Ishikawa (cell line): ENCODE results near the gene ALPG.

ENCODE experiments used
- EP300 ChIP-seq: IDR thresholded peaks from 2 replicates; pipeline ENCODE4 v1.6.1; 2012; ENCODE audit warnings: borderline replicate concordance
- TAF1 ChIP-seq: IDR thresholded peaks from 2 replicates; pipeline ENCODE4 v1.6.1; 2012; ENCODE audit warnings: low read depth, mild to moderate bottlenecking
- TF ChIP-seq, protein P1 (sequence below): IDR thresholded peaks from 2 replicates; pipeline ENCODE4 v1.6.1; 2012

DNA sequence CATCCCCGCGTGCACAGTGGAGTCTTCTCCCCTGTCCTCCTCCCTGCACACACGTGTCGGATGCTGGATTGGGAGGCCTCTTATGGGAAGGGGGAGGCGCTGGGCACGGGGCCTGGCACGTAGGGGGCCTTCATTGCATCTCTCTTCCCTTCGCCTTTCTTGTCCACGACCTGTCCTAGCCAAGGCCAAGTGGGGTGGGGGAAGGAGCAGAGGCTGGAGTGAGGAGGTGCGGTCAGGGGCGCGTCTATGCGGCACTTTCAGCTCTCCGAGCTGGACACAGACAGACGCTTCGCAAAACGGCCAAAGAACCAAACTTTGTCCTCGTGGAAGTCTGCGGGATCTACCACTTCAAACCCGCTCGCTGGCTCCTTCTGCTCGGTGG is 13.4 kb downstream of the ALPG start:
- no peak for TF ChIP-seq TAF1
- TF ChIP-seq, protein P1, sequence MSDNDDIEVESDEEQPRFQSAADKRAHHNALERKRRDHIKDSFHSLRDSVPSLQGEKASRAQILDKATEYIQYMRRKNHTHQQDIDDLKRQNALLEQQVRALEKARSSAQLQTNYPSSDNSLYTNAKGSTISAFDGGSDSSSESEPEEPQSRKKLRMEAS: no peak
- TF ChIP-seq EP300: no peak
